NOMO-1 treated with DMSO at 0.1 percent for 48 hours (cell line): ENCODE data around the gene ZNF74.

Experiments used
- DNase-seq: peaks from one replicate; lab custom pipeline; 2025; ENCODE audit not compliant: unreplicated experiment; lab: John Stamatoyannopoulos, UW

The ZNF74 gene

DNA sequence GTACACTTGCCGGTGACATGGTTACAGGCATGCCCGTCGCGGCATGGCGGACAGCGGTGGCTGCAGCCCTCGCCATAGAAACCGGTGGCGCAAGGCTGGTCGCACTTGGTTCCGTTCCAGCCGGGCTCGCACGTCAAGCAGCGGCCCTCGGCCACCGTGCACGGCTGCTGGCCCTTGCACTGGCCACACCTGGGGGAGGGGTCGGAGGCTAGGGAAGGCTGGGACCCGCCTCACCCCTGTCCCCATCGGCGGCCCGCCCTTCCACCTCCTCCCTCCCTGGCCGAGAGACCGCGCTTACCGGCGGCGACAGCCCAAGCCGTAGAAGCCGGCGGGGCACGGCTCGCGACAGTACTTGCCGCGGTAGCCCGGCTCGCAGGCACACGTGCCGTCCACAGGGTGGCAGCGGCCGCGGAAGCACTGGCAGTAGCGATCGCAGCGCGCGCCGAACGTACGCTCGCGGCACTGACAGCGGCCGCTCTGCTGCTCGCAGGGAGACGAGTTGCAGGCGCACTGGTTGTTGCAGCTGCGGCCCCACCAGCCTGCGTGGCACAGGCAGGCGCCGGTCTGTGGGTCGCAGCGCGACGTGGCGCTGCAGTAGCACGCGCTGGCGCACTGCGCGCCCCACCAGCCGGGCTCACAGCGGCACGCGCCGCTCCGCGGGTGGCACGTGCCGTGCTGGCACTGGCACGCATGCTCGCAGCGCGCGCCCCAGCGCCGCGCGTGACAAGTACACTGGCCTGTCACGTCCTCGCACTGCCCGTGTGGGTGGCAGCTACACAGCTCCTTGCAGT is 37.0 kb downstream of the ZNF74 start:
- DNase-seq: peak; percentile 60

- DNase-seq: no peak
Measured at GRCh38 chr22:20431511-20432192, 37.7 kb downstream of the ZNF74 start.

- DNase-seq: no peak
Measured at GRCh38 chr22:20432244-20432686, 38.3 kb downstream of the ZNF74 start.

DNA sequence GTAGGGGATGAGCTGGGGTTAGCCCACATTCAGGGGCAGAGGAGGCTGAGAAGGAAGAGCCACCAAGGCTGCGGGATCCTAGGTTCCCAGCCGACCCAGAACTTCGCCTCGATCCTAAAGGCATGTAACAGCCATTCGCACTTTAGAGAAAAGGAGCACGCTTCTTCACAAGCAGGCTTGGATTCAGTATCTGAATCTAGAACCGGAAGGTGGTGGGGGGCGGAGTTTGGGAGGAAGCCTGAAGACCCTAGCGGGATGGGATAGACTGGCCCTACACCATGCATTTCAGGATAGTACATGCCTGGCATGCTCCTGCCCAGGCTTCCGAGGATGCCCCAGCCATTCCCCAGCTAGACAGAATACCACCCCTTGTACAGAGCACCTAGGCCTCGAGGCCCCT is 39.2 kb downstream of the ZNF74 start:
- no peak for DNase-seq

- DNase-seq: no peak
Measured at GRCh38 chr22:20433686-20434241, 39.8 kb downstream of the ZNF74 start.

DNA sequence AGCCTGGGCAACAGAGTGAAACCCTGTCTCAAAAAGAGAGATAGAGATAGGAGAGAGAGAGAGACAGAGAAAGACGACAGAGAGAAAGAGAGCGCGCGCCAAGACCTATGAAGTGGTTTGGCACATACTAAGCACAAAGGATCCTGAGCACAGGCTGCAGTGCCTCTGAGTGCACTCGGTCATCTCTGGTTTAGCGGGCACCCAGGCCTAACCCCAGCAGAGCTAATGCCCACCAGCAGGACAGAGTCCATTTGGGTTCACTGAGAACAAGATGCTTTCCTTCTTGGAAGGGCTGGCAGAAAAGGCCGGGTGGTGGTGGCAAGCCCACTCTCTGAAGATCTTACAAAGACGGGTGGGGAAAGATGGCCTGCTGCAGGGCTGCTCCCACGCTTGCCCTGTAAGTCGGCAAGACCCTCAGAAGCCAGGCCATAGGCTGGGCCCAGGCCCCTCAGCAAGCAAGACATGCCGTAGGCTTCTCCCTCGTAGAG is 40.4 kb downstream of the ZNF74 start:
- DNase-seq: no peak

- DNase-seq: no peak
Measured at GRCh38 chr22:20434773-20435172, 40.8 kb downstream of the ZNF74 start.

- no peak for DNase-seq
Measured at GRCh38 chr22:20435436-20436306, 41.7 kb downstream of the ZNF74 start.

DNA sequence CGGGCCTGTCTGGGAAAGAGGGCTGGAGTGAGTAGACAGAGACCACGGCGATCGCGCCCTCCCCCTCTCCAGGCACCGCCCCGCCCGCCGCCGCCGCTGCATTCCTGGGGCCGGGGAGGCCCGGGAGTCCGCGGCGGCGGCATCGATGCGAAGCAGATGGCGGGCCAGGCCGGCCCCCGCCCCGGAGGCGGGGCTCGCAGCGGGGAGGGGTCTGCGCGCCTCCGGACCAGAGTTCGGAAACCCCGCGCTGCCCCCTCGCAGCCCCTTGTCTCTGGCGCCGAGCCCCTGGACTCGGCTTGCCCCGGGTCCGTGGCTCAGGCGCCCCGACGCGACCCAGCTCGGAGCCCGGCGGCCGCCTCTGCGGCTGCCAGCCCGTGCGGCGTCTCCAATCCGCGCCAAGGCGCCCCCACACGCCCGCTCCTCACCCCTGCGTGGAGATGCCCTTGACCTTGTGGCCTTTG is 42.4 kb downstream of the ZNF74 start:
- DNase-seq: no peak

GRCh38 chr22:20436768-20437612 is 43.0 kb downstream of the ZNF74 start:
- no peak for DNase-seq

GRCh38 chr22:20437613-20438426 is 43.9 kb downstream of the ZNF74 start, which contains the start of gene SCARF2:
TSS of gene SCARF2 (minus strand) at chr22:20437825. CDS start at chr22:20437754, 71 bp downstream.
- DNase-seq: no peak

- DNase-seq: no peak
Measured at GRCh38 chr22:20438427-20438677, 44.4 kb downstream of the ZNF74 start.

DNA sequence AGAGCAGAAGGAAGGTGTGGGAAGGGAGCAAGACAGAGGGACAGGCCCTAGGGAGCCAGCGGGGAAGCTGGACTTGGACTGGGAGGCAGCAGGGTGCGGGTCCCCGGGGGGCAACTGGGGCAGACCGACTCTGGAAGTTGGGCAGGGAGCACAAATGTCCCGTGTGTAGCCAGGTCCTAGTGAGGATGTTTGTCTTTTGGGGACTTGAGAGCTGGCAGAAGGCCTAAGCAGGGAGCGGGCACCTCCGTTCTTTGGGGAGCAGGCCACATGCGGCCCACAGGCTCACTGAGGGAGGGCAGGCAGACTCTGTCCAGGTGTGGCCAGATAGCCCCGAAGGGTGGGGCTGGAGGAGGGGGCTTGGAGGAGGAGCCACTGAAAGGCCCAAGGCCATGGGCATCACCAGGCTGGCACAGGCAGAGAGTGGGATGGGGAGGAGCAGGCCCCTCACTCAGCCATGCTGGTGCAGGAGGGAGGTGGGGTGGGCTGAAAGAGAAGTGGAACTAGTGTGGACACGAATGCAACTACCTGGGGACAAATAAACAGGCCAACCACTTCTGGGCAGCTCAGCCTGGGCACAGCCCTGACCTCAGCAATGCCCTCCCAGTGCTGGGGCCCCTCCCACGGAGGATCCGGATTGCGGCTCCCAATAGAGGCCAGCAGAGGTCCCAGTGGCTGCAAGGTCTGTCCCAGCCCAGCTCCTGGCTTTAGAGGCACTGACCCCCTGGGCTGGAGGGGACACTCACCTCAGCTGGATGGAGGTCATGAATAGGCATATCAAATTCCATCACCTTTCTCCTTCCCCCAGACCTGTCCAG is 44.9 kb downstream of the ZNF74 start:
- DNase-seq: no peak

DNA sequence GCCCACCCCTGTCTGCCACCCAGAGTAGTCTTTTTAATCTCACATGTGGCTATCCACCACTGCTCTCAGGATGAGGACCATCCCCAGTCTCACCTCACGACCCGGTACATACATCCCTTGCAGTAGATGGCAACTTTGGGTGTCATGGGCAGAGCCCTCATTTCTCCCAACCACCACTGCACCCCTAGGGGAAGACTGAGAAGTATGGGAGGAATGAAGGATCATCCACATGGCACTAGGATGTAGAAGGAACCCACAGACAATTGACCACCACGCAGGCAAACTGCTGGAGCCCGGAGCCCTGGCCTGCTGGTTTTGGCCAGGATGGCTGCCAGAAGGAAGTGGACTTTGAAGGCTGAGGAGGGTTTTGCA is 45.6 kb downstream of the ZNF74 start:
- no peak for DNase-seq

DNA sequence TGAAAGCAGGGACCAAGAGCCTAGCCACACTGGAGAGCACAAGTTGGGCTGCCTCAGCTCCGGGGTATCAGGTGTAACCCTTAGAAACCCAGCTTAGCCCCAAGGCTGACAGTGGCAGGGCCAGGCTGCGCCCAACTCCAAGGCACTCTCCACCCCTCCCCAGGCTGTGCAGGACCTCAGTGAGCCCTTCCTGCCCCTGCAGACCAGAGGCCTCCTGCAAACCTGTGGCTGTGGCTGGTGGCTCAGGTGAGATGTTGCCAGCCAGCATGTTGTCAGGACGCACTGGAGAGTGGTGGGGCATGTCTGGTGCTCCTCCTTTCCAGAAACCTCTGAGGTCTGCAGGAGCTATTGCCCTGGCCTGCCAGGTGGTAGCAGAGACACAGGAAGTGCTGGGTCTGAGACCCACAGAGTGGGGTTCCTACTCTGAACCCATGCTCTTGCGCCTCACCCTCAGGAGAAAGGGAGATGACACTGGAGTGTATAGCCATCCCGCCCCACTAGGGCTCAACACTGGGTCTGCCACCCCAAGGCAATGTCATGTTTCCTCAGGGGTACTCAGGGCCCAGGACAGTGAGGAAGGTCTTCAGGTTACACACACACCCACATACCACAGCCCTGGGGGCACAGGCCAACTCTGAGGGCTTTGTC is 46.1 kb downstream of the ZNF74 start:
- no peak for DNase-seq

- no peak for DNase-seq
Measured at GRCh38 chr22:20440637-20441591, 47.0 kb downstream of the ZNF74 start.
